Activated CD8-positive, alpha-beta memory T cell treated with anti-CD3 and anti-CD28 coated beads, Interleukin-2, amount 50 U/mL, for 1 hour (primary cell): Measurements from ENCODE around the gene ALDH3B2.
"Not testable (repeated sequence)": the region's sequence is repeated elsewhere in the genome, so short reads cannot be mapped to it uniquely, and the experiment has no call there.

Source experiments
- DNase-seq: peaks from one replicate; pipeline ENCODE4 v3.0.0-alpha.2; 2020; ENCODE audit errors: extremely low read depth

Gene ALDH3B2

GRCh38 chr11:67642173-67643120 is 32.0 kb downstream of the ALDH3B2 start:
- DNase-seq: no peak

GRCh38 chr11:67641338-67642172 is 32.9 kb downstream of the ALDH3B2 start:
- no peak for DNase-seq

- no peak for DNase-seq
Observed at GRCh38 chr11:67640758-67641337, 33.6 kb downstream of the ALDH3B2 start.

DNA sequence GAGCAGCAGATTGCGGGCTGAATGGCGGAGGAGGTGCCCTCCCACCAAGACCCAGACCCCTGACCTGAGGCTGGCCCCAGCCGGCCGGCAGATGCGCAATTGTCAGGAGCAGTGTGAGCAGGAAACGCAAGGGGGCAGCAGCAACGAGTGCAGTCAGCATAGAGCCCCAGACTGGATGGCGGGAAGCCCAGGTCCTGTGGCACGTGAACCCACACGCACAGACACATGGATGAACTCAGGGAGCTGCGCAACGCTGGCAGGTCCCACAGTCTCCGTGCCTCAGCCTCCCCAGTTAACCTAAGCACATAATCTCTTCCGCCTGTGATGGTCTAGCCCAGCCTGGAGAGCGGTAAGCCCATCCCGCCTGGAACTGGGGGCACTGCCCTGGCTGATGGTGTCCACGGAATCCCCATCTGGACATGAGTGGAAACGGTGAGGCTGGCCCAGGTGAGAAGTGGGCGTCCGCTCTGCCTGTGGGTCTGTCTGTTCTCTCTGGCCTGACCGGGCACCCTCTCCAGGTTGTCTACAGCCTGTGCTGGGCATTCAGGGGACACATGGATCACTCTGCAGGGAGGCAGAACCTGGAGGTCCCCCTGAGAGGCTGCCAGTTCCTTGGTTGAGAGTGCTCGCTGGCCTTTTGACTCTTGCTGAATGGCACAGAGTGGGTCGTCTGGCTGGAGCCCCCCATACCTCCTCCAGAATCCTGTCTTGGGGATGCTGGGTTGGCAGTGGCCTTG is 34.2 kb downstream of the ALDH3B2 start:
- no peak for DNase-seq

DNA sequence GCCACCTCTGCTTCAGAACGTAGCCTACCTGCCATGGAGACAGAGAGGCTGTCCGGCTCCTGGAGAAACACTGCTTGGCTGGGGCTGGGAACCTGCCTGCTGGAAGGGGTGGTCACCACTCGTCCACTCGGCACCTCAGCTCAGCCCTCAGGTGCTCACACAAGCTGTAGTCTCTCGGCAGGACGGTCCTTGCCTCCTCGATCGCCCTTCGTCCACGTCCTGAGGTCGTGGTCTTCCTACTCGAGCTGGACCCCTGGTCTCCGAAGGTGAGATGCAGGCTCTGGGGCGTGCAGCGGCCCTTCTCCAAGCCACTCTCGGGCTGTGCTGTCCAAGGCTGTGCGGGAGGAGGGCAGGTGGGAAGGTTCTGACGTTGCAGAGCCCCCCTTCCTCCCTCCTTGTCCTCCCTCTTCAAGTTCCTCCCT is 35.0 kb downstream of the ALDH3B2 start, which contains the start of gene TBX10:
TBX10 (minus strand) TSS at position 326 of the 422 bp plus-strand sequence; CDS start at position 35, 291 bp downstream.
- no peak for DNase-seq

DNA sequence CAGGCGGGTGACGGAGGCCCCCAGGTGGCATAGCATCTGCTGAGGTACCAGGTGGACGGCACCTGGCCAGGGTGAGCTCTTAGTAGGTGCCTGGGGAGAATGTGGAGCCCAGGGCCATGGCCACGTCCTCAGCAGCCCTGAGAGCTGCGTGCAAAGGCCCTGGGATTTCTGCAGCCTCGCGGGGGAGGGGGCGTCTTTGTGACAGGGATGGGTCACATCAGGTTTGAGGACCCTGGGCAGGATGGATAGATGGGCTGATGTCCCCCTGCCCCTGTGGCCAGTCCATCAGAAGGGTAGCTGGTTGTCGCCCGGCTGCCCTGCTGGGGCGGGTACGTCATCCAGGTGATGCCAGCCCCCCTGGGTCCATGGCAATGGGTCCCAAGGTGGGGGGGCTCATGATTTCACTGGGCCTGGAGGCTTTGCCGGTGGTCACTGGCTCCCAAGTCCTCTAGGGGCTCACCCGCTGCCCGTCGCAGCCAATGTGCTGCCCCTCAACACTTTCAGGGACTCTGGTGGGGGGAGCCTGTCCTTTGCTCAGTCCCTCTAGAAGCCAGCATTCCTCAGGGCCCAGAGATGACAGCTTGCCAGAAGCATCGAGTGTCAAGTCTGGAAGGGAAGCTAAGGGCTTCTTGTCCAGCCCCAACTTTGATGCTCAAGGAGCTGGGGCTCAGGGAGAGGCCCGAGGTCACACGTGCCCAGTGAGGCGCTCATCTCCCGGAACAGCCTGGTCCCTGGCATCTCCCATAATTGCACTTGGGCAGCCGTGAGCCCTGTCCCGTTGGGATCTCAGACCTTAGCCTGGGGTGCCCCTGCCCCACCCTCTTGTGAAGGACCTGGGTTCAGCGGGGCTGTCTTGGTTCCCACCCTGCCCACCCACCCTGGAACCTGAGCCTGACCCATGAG is 35.6 kb downstream of the ALDH3B2 start:
- DNase-seq: no peak

DNA sequence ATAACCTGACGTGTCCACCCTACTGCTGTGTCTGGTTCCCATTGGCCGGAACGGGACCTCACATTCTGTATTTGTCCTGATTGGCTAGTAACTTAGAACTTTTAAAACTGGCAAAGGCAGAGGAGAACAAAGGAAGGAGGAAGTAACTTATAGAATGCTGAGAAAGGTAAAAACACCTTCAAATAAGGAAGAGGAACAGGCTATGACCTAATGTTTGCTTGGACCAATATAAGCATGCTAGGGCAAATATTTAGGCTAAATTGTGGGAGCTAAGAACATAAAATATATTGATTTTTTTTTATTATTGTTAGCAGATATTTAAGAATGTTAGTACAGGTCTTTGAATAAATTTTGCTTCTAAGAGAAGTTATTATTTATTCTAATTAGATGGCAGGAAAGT is 37.0 kb downstream of the ALDH3B2 start:
- not testable (repeated sequence) for DNase-seq

DNA sequence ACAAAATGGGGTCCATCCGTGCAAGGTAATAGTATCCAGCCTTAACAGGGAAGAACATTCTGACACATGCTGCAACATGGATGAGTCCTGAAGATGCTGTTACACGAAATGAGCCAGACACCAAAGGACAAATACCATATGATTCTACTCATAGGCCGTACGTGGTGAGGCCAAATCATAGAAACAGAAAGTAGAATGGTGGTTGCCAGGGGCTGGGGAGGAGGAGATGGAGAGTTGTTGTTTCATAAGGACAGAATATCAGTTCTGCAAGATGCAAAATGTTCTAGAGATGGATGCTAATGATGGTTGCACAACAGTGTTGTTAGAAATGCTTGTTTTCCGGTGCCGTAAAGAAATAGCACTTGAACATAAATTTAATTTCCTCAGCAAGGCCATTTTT is 37.5 kb downstream of the ALDH3B2 start:
- no peak for DNase-seq

GRCh38 chr11:67635231-67635521 is 39.2 kb downstream of the ALDH3B2 start:
- DNase-seq: no peak

GRCh38 chr11:67634366-67635230 is 39.8 kb downstream of the ALDH3B2 start:
- DNase-seq: no peak

DNA sequence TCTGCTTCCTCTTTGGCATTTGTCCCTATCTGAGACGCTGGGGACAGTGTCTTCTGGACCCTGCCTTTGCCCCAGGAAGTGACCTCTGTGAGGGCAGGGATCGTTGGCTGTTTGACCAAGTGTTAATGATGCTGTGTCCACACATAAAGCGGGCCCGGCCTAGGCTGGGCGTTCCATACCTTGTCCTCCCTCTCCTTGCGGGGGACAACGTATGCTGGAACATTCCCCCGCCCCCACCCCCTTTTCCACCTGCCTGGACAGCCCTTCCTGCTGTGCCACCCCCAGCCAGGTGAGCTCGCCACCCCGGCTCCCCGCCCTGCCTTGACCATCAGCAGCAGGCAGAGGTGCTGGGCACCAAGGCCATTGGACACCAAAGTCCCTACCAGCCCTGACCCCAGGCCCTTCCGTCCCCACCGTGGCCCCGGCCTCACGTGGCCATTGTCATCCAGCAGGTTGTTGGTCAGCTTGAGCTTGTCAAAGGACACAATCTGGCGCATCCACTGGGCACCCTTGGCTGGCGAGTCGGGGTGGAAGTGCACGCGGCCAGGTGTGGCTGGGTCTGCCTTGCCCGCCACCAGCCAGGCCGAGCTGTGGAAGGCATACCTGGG is 40.6 kb downstream of the ALDH3B2 start:
- DNase-seq: no peak

- DNase-seq: no peak
Observed at GRCh38 chr11:67632982-67633755, 41.3 kb downstream of the ALDH3B2 start.

- no peak for DNase-seq
Observed at GRCh38 chr11:67632175-67632981, 42.0 kb downstream of the ALDH3B2 start.

DNA sequence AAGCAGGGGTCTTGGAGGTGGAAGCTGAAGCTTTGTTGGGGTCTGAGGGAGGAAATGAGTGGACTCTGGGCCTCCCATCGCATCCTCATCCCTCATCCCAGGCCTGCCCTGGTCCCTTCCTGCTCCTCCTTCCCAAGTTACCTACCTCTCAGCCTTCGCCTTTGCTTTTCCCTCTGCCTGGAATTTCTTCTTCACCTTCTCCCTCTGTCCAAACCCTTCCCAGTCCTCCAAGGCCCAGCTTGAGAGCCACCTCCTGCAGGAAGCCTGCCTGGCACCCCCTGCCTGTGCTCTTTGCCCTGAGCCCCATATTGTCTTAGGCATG is 42.6 kb downstream of the ALDH3B2 start:
- no peak for DNase-seq

DNA sequence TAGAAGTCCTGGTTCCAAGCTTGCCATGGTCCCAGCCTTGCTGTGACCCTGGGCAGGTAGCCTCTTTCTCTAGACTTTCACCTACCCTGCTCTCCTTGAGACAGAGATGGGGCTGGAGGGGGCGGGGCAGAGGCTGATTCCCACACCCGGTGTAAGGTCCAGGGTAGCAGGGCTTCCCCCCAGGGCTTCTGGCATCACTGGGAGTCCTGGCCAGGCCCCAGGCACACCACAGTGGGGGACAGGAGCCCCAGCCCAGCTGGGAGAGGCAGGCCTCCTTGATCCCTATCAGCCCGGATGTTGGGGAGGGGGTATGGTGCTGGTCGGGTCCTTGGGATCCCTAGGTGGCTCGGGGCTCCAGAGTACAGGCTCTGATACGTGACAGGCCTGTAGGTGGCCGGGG is 43.0 kb downstream of the ALDH3B2 start:
- no peak for DNase-seq

DNA sequence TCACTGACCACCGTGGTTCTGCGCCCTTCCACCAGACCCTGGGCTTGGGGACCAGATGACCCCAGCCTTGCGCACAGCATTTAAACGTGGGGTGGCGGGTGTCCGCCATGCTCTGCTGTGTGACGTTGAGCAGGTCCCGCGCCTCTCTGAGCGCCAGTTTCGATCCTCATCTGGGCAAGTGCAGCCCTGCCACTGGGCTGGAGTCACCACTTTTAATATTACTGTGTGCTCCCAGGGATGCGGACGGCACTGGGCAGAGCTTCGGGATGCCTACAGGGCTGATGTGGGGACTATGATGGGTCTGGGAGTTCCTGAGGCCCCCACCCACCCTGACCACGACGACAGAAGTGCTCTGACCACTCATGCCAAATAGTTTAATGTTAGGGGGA is 43.5 kb downstream of the ALDH3B2 start:
- DNase-seq: no peak

DNA sequence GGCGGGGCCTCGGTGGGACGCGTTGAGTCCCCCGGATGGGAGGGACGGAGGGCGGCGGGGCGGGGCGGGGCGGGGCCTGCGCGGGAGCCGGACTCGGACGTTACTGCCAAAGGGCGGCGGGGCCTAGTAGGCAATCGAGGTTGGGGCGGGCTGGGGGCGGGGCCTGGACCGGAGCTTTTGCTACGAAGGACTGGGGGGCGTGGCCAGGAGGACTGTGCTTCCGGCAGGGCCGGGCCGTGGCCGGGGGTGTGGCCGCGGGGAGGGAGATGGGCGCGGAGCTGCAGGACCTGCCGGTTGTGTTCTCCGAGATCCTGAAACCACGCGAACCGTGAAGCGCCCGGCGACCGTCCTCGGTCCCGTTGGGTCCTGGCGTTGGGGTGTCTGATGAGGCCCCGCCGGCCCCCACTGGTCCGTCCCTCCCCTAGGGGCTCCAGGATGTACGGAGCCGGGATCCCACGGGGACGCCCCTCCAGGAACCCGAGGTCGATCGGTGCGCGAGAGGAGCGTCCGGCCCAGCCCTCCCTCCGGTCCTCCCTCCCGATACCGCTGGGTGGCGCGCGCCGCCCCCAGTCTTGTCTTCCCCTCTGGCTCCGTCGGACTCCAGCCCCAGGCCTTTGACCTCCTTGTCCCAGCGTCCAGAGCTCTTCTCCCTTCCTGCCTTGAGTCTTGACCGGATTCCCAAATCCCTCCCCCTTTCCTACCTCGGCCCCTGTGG is 44.0 kb downstream of the ALDH3B2 start:
- DNase-seq: peak; percentile 84
